GM06990 (cell line): ENCODE measurements around the gene AKT1S1.

Experiments
- DNase-seq: peaks from one replicate; pipeline ENCODE4 v3.0.0-alpha.2; 2011; ENCODE audit not compliant: insufficient read length; ENCODE audit errors: extremely low read depth
- H3K27me3 ChIP-seq: replicated peaks from 2 replicates; pipeline ENCODE4 v1.6.0; 2011; ENCODE audit warnings: low read length; ENCODE audit not compliant: control insufficient read depth, insufficient read depth
- H3K36me3 ChIP-seq: 2 replicates; pipeline ENCODE4 v1.5.1; 2011; ENCODE audit warnings: low read length; ENCODE audit not compliant: control insufficient read depth, insufficient read depth
- H3K4me3 ChIP-seq: replicated peaks from 2 replicates; pipeline ENCODE4 v1.5.1; 2011; ENCODE audit warnings: low read depth, mild to moderate bottlenecking, control low read depth, low read length
- TF ChIP-seq, protein P1 (sequence below): IDR thresholded peaks from 2 replicates; pipeline ENCODE4 v1.5.1; 2011; ENCODE audit warnings: low read length, control low read depth, mild to moderate bottlenecking, inconsistent platforms; ENCODE audit not compliant: insufficient read depth, poor library complexity, severe bottlenecking

AKT1S1 gene

DNA sequence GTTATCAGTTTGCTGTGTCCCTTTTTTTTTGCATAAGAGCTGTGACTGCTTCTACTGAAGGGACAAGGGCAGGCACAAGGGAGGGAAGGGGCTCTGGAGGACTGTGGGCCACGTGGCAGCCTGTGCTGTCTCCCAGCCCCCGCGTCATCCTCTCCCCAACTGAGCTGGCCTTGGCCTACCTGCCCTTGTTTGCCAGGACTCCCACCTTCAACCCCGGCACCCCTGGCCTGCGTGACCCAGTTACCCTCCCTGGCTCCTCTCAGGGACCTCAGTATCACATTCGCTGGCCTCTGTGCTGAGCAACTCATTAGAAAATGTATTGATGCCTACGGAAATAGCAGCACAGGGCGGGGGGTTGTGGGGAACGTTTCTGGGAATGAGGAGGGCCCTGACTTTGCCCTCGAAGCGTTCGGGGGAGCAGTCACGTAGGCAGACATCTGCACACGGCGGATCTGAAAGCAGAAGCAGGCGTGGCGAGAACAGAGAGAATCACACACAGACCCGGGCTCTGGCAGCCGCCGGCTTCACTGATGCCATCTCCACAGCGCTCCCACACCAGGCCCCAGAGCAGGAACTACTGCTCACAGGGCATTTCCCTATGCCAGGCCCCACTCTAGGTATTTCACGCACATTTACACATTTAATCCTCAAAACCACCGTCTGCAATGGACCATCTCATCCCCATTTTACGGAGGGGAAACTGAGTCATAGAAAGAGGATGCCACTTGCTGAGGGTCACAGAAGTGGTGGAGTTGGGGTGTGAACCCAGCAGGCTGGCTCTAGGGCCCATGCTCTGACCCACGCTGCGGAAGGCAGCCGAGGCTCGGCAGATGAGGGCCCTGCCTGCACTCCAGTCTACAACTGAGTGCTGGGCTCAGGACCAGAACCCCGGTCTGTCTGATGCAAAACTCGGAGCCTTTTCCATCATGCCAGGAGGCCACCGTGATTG lies 46.2 kb upstream of the AKT1S1 start:
- Histone ChIP-seq H3K4me3 (no peak overlapping the region), H3K27me3 (no peaks in the 10 kb centered on the region), H3K36me3 (peaks cover 36% of the 10 kb centered on the region)
- DNase-seq = no peak
- TF ChIP-seq, protein P1, sequence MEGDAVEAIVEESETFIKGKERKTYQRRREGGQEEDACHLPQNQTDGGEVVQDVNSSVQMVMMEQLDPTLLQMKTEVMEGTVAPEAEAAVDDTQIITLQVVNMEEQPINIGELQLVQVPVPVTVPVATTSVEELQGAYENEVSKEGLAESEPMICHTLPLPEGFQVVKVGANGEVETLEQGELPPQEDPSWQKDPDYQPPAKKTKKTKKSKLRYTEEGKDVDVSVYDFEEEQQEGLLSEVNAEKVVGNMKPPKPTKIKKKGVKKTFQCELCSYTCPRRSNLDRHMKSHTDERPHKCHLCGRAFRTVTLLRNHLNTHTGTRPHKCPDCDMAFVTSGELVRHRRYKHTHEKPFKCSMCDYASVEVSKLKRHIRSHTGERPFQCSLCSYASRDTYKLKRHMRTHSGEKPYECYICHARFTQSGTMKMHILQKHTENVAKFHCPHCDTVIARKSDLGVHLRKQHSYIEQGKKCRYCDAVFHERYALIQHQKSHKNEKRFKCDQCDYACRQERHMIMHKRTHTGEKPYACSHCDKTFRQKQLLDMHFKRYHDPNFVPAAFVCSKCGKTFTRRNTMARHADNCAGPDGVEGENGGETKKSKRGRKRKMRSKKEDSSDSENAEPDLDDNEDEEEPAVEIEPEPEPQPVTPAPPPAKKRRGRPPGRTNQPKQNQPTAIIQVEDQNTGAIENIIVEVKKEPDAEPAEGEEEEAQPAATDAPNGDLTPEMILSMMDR = no peak

DNA sequence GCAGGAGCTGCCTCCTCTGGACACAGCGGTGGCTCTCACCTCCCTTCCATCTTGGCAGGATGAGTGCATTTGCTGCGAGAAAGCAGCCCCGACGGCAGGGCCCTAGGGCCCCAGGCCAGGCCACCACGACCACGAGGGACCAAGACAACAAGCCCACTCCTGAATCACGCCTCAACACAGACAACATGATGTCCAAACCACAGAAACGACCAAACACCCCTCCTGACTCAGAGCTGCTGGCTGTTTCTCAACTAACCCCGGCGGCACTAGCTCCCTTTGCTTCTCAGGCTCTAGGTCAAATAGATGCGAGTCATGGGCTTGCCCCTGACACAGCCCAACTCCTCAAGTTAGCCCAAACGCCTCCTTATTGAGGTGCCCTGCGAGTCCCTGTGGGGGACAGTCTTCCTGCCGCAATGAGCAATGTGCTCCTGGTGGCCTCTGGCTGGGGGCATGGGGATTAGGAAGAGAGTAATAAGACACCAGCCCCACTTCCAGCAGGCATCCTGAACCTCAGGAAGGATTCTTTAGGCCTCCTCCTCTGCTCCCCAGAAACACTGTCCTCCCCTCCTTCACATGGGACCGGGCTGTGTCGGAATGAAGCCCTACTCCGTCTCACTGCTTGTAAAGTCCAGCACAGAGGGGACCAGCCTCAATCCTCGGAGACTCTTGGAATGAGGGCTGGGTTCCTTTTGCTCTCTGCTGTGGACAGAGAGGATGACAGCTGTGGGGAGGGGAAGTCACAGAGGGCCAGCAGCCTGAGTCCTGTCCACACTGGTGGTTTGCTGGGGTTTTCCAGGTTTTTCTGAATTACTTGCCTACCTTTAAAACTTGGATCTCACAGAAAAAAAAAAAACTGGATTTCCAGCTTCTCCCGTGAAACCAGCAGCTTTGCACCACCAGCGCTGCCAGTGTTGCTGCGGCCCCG lies 45.0 kb upstream of the AKT1S1 start:
- Histone ChIP-seq H3K4me3 (no peak overlapping the region), H3K27me3 (no peaks in the 10 kb centered on the region), H3K36me3 (peaks cover 37% of the 10 kb centered on the region)
- TF ChIP-seq, protein P1 = no peak
- DNase-seq = no peak

DNA sequence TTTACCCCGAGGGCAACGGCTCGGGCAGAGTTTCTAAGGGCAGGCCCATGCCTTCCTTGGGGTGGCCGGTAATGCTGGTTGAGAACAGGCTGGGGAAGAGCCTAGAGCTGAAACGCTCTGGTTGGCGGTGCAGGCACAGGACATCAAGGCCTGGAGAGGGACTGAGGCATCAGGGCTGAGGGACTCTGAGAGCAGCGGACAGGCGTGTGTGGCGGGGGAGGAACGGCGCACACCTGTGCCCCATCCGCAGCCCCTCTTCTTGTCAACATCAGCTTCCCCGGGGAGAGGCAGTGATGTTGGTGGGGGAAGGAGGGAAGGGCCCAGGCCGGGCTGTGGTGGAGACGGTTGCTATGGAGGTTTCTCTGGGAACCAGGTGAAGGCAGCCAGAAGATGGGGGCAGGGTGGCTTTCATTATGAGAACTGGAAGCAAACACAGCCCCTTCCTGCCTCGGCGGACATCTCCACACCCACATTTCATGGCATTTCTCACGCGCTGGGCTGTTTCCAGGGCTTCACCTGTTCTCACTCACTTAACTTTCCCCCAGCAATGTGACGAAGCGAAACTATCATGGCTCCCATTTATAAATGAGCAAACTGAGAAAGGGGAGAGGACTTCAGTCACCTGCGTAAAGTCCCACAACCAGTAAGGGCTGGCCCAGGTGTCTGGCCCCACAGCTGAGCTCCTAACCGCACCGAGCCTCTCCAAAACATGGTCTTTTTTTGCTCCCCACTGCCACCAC lies 43.6 kb upstream of the AKT1S1 start:
- peaks cover 36% of the 10 kb centered on the region for H3K36me3 ChIP-seq
- no peak overlapping the region for H3K4me3 ChIP-seq
- TF ChIP-seq, protein P1 = no peak
- H3K27me3 ChIP-seq = no peaks in the 10 kb centered on the region
- no peak for DNase-seq

DNA sequence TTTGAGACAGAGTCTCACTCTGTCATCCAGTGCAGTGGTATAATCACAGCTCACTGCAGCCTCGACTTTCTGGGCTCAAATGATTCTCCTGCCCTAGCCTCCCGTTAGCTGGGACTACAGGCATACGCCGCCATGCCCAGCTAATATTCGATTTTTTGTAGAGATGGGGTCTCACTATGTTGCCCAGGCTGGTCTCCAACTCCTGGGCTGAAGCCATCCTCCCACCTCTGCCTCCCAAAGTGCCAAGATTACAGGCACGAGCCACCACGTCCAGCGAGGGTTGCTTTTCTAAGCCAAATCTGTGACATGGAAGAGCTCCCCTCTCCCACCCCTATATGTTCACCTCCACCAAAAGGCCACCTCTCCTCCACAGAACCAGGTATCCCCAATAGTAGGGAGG lies 40.9 kb upstream of the AKT1S1 start:
- no peak overlapping the region for H3K4me3 ChIP-seq
- H3K27me3 ChIP-seq = no peaks in the 10 kb centered on the region
- H3K36me3 ChIP-seq = peaks cover 37% of the 10 kb centered on the region
- TF ChIP-seq, protein P1 = no peak
- no peak for DNase-seq

DNA sequence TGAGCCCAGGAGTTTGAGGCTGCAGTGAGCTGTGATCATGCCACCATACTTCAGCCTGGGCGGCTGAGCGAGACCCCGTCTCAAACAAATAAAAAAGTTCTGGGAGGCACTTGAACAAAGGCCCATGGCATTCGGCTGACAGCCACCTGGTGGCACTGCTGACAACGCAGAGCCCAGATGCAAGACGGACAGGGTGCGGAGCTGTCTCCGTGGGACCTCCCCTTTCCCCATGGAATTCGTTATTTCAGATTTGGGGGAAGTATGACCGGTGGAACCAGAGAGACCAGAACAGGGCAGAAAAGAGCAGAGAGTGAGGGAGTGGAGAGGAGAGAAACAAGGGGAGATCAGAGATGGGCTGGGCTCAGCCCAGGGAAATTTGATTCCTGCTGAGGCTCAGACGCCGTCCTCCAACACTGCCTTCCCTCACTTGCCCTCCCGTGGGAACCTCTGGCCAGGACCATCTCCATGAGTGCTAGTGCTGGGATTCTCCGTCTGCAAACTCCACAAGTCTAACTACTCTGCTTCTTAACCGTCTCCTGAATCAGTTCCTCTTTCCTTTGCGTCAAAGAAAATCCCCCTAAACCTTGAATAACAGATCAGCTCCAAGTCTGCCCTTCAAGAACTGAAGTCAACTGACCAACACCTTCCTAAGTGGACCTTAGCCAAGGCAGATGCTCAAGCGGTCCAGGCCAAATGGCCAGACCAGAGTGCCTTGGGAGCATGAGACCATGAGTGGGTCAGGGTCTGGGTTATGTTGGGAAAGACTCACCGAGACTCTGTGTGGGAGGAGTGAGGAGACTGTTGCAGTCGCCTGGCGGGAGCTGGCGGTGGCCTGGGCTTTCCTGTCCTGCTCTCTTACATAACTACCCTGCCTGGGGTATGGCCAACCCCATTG lies 39.9 kb upstream of the AKT1S1 start:
- TF ChIP-seq, protein P1 = peak; percentile 59
- Histone ChIP-seq H3K4me3 (no peak overlapping the region), H3K36me3 (peaks cover 35% of the 10 kb centered on the region), H3K27me3 (no peaks in the 10 kb centered on the region)
- no peak for DNase-seq
